H1 (cell line): ENCODE results near the gene CAMTA1. TPM values are rescaled to one million over a fixed set of nuclear protein-coding genes. Genes with fewer than 3 reads are reported as not detected.

Experiments
- CTCF ChIA-PET: fragments of 300-600 bp; sonication (Branson Sonifier 250); formaldehyde crosslinking; loops from one replicate; lab custom pipeline; 2021; ENCODE audit not compliant: partially characterized antibody; lab: Charles Lee
- POLR2A ChIA-PET: fragments of 300-600 bp; sonication (Branson Sonifier 250); formaldehyde crosslinking; loops from one replicate; lab custom pipeline; 2021; ENCODE audit warnings: inconsistent platforms; ENCODE audit not compliant: partially characterized antibody; lab: Charles Lee
- DNase-seq, 2 experiments: peaks; one replicate each; pipeline versions ENCODE4 v3.0.0 to v3.0.0-alpha.2; 2010 to 2022; ENCODE audit warnings: low spot score in 2 of 2, low read depth in 1 of 2, mixed read lengths in 1 of 2
- FAIRE-seq: peaks from 2 replicates; lab custom pipeline; 2011; peaks lifted over from hg19 to GRCh38; lab: Jason Lieb, UNC
- H2AFZ ChIP-seq: 2 replicates; pipeline ENCODE4 v1.8.1; 2012; ENCODE audit warnings: low read length, inconsistent platforms
- H2AK5ac ChIP-seq: 2 replicates; pipeline ENCODE4 v1.6.1; 2013; ENCODE audit warnings: low read depth, low read length
- H2BK120ac ChIP-seq: replicated peaks from 2 replicates; pipeline ENCODE3; 2013; ENCODE audit warnings: low read depth, low read length, inconsistent platforms
- H2BK12ac ChIP-seq: 2 replicates; pipeline ENCODE4 v1.6.1; 2013; ENCODE audit warnings: low read depth, low read length
- H2BK15ac ChIP-seq: 2 replicates; pipeline ENCODE4 v1.6.1; 2013; ENCODE audit warnings: low read length
- H2BK20ac ChIP-seq: 2 replicates; pipeline ENCODE4 v1.6.1; 2013; ENCODE audit warnings: low read length
- H2BK5ac ChIP-seq: 2 replicates; pipeline ENCODE4 v1.6.1; 2013; ENCODE audit warnings: low read depth, low read length
- H3K14ac ChIP-seq: 2 replicates; pipeline ENCODE4 v1.6.1; 2013; ENCODE audit warnings: inconsistent platforms; ENCODE audit not compliant: insufficient read length
- H3K18ac ChIP-seq: 2 replicates; pipeline ENCODE4 v1.6.1; 2013; ENCODE audit warnings: low read length; ENCODE audit errors: extremely low read depth
- H3K23ac ChIP-seq: 2 replicates; pipeline ENCODE4 v1.6.1; 2013; ENCODE audit warnings: inconsistent platforms; ENCODE audit not compliant: insufficient read length
- H3K23me2 ChIP-seq: 2 replicates; pipeline ENCODE4 v1.6.1; 2013; ENCODE audit warnings: low read depth, low read length
- H3K27ac ChIP-seq: 2 replicates; pipeline ENCODE4 v1.6.1; 2011; ENCODE audit warnings: low read depth, low read length, inconsistent platforms
- H3K27me3 ChIP-seq, 4 experiments: replicated peaks in 1 of 4; 1 replicate in 1 of 4; 2 replicates in 3 of 4; pipeline versions ENCODE4 v1.6.1 to v1.8.1; 2011 to 2013; ENCODE audit warnings: low read length in 3 of 4, mild to moderate bottlenecking in 3 of 4, inconsistent platforms in 2 of 4, mixed read lengths in 2 of 4, moderate library complexity in 1 of 4; ENCODE audit not compliant: control insufficient read depth in 3 of 4, insufficient read depth in 3 of 4; ENCODE audit errors: extremely low read depth in 1 of 4
- H3K36me3 ChIP-seq, 4 experiments: 2 replicates each; pipeline versions ENCODE4 v1.6.1 to v1.8.1; 2011 to 2013; ENCODE audit warnings: mild to moderate bottlenecking in 4 of 4, low read length in 3 of 4, moderate library complexity in 2 of 4, control low read depth in 1 of 4, inconsistent platforms in 1 of 4; ENCODE audit not compliant: insufficient read depth in 4 of 4, control insufficient read depth in 2 of 4
- H3K4ac ChIP-seq: replicated peaks from 2 replicates; pipeline ENCODE3; 2013; ENCODE audit warnings: low read length, low read depth, mixed read lengths, inconsistent platforms; ENCODE audit not compliant: insufficient read length
- H3K4me1 ChIP-seq, 4 experiments: replicated peaks in 1 of 4; 1 replicate in 1 of 4; 2 replicates in 3 of 4; pipeline versions ENCODE4 v1.6.1 to v1.8.1; 2011 to 2013; ENCODE audit warnings: low read length in 3 of 4, inconsistent platforms in 2 of 4, mixed read lengths in 1 of 4; ENCODE audit not compliant: insufficient read depth in 4 of 4, control insufficient read depth in 3 of 4
- H3K4me2 ChIP-seq, 2 experiments: 2 replicates each; pipeline versions ENCODE4 v1.6.1 to v1.8.1; 2011 to 2013; ENCODE audit warnings: low read depth in 2 of 2, low read length in 2 of 2, control low read depth in 1 of 2, inconsistent platforms in 1 of 2, mild to moderate bottlenecking in 1 of 2; ENCODE audit not compliant: insufficient read depth in 1 of 2
- H3K4me3 ChIP-seq, 4 experiments: fragments of 200-600, 300-600 bp in 1 of 4; sonication (generic), shearing (Covaris generic), sonication (Bioruptor Twin) in 1 of 4; 2 replicates each; pipeline versions ENCODE4 v1.5.1 to v1.8.1; 2011 to 2016; ENCODE audit warnings: low read length in 4 of 4, low read depth in 3 of 4, control low read depth in 2 of 4, inconsistent platforms in 2 of 4, mild to moderate bottlenecking in 2 of 4, mixed read lengths in 1 of 4, moderate library complexity in 1 of 4; ENCODE audit not compliant: insufficient read depth in 2 of 4; ENCODE audit errors: extremely low read depth in 1 of 4
- H3K56ac ChIP-seq: replicated peaks from 2 replicates; pipeline ENCODE3; 2013; ENCODE audit warnings: low read depth, mild to moderate bottlenecking, mixed read lengths, low read length, inconsistent platforms; ENCODE audit not compliant: insufficient read length
- H3K79me1 ChIP-seq: 2 replicates; pipeline ENCODE4 v1.6.1; 2013; ENCODE audit warnings: low read depth, low read length, control low read depth
- H3K79me2 ChIP-seq, 2 experiments: 2 replicates each; pipeline versions ENCODE4 v1.6.1 to v1.8.1; 2012 to 2013; ENCODE audit warnings: low read length in 2 of 2, mild to moderate bottlenecking in 2 of 2, inconsistent platforms in 1 of 2; ENCODE audit not compliant: insufficient read depth in 2 of 2, control insufficient read depth in 1 of 2
- H3K9ac ChIP-seq, 4 experiments: replicated peaks in 1 of 4; 1 replicate in 1 of 4; 2 replicates in 3 of 4; pipeline versions ENCODE4 v1.6.1 to v1.8.1; 2011 to 2013; ENCODE audit warnings: low read depth in 3 of 4, low read length in 3 of 4, control low read depth in 2 of 4, mild to moderate bottlenecking in 2 of 4, moderate library complexity in 2 of 4, inconsistent platforms in 1 of 4; ENCODE audit errors: extremely low read depth in 1 of 4
- H3K9me3 ChIP-seq, 2 experiments: 2 replicates each; pipeline versions ENCODE4 v1.6.1 to v1.8.1; 2012 to 2013; ENCODE audit warnings: mild to moderate bottlenecking in 2 of 2, moderate library complexity in 2 of 2, control low read depth in 1 of 2, inconsistent platforms in 1 of 2, low read depth in 1 of 2, low read length in 1 of 2, mixed read lengths in 1 of 2; ENCODE audit not compliant: insufficient read depth in 2 of 2
- H4K20me1 ChIP-seq, 2 experiments: replicated peaks in 1 of 2; 2 replicates each; pipeline versions ENCODE3 to v1.8.1; 2011 to 2013; ENCODE audit warnings: inconsistent platforms in 2 of 2, low read length in 2 of 2, mild to moderate bottlenecking in 1 of 2; ENCODE audit not compliant: insufficient read depth in 2 of 2, control insufficient read depth in 1 of 2
- H4K5ac ChIP-seq: 2 replicates; pipeline ENCODE4 v1.6.1; 2013; ENCODE audit warnings: low read length, low read depth, mixed read lengths, inconsistent platforms; ENCODE audit not compliant: insufficient read length
- H4K8ac ChIP-seq: 2 replicates; pipeline ENCODE4 v1.8.0; 2013; ENCODE audit warnings: mild to moderate bottlenecking, moderate library complexity, low read length, inconsistent platforms; ENCODE audit not compliant: insufficient read depth; ENCODE audit errors: extremely low read depth
- H4K91ac ChIP-seq: replicated peaks from 2 replicates; pipeline ENCODE3; 2013; ENCODE audit warnings: low read length, mixed read lengths, inconsistent platforms; ENCODE audit not compliant: insufficient read length
- BCL11A ChIP-seq, 2 experiments: IDR thresholded peaks; one replicate each; pipeline ENCODE4 v1.6.1; 2011; ENCODE audit warnings: low read depth in 2 of 2, low read length in 2 of 2, mild to moderate bottlenecking in 2 of 2
- CHD2 ChIP-seq: IDR thresholded peaks from 2 replicates; pipeline ENCODE4 v1.6.1; 2012; ENCODE audit warnings: low read length, improper control_type of control experiment
- CTCF ChIP-seq, 3 experiments: IDR thresholded peaks; 1 replicate in 2 of 3; 2 replicates in 1 of 3; pipeline versions ENCODE4 v1.5.1 to v1.6.1; 2011; ENCODE audit warnings: low read length in 3 of 3, mild to moderate bottlenecking in 3 of 3, inconsistent platforms in 2 of 3, low read depth in 1 of 3, moderate library complexity in 1 of 3; ENCODE audit not compliant: insufficient read depth in 1 of 3; ENCODE audit errors: control extremely low read depth in 1 of 3
- E2F6 ChIP-seq: IDR thresholded peaks from 2 replicates; pipeline ENCODE4 v1.6.1; 2012; ENCODE audit warnings: inconsistent platforms
- EGR1 ChIP-seq: IDR thresholded peaks from 2 replicates; pipeline ENCODE4 v1.6.1; 2011; ENCODE audit warnings: low read depth, low read length, borderline replicate concordance
- KDM1A ChIP-seq: fragments of 200-600, 300-600 bp; sonication (generic); IDR thresholded peaks from 2 replicates; pipeline ENCODE4 v1.7.1; 2016; ENCODE audit warnings: mild to moderate bottlenecking, low read length, borderline replicate concordance
- RAD21 ChIP-seq, 2 experiments: IDR thresholded peaks in 1 of 2; conservative IDR thresholded peaks in 1 of 2; 2 replicates each; pipeline ENCODE4 v1.6.1; 2011; ENCODE audit warnings: low read depth in 2 of 2, low read length in 2 of 2, improper control_type of control experiment in 1 of 2, inconsistent platforms in 1 of 2, mild to moderate bottlenecking in 1 of 2, moderate library complexity in 1 of 2
- RBBP5 ChIP-seq: IDR thresholded peaks from 2 replicates; pipeline ENCODE4 v1.7.1; 2012; ENCODE audit warnings: low read depth, mild to moderate bottlenecking, inconsistent platforms, low read length, moderate library complexity, borderline replicate concordance
- RFX5 ChIP-seq: IDR thresholded peaks from 2 replicates; pipeline ENCODE4 v1.6.1; 2011; ENCODE audit warnings: low read depth, low read length, improper control_type of control experiment, borderline replicate concordance
- TBP ChIP-seq: IDR thresholded peaks from 2 replicates; pipeline ENCODE4 v1.6.1; 2011; ENCODE audit warnings: low read depth, low read length, improper control_type of control experiment
- YY1 ChIP-seq: IDR thresholded peaks from 2 replicates; pipeline ENCODE4 v1.6.1; 2011; ENCODE audit warnings: low read depth, mild to moderate bottlenecking, low read length
- WGBS, 2 experiments: shearing (Covaris generic) in 1 of 2; methylation state at CpG; one replicate each; pipeline versions ENCODE4 v1.1.6 to v1.1.7; 2013 to 2015; ENCODE audit warnings: low lambda C conversion rate in 2 of 2, mixed read lengths in 2 of 2, inconsistent platforms in 1 of 2, low coverage in 1 of 2, missing lambda C conversion rate in 1 of 2; ENCODE audit not compliant: insufficient replicate concordance in 2 of 2, insufficient coverage in 1 of 2, insufficient read length in 1 of 2; ENCODE audit errors: extremely low coverage in 1 of 2, missing lambda C conversion rate in 1 of 2; 5-methylcytosine and 5-hydroxymethylcytosine counted together
- polyA plus RNA-seq, 7 experiments: library from polyadenylated mRNA; depleted of rRNA in 3 of 7; stranded (reverse) in 5 of 7; unstranded in 2 of 7; fragments of >200 nt in 5 of 7; fragments of 200-250 nt in 2 of 7; gene quantifications; 1 replicate in 5 of 7; 2 replicates in 1 of 7; 4 replicates in 1 of 7; pipeline versions ENCODE4 v1.2.1 to v1.2.3, GENCODE V29; 2011 to 2013; ENCODE audit warnings: missing spikeins in 2 of 7, mixed read lengths in 2 of 7
- total RNA-seq: library from RNA; stranded (reverse); fragmentation: NEBNext Ultra II Directional; extraction: Animal tissue kit (Norgen Biotek cat#: 25700); gene quantifications from 2 replicates; pipeline ENCODE4 v1.2.1, GENCODE V29; 2021

CAMTA1 gene
- total and polyA plus RNA-seq, 2 of the 8 experiments (the other 6 are each of a cell fraction or from before 2014, with no cell fraction given), result 65.0 to 119 TPM

GRCh38 chr1:7511381-7511780, 726.1 kb downstream of the CAMTA1 start:
- H4K20me1 ChIP-seq, result peaks cover 0 to 1% of the 10 kb centered on the region in 2 experiments
- H4K8ac ChIP-seq, result no peak overlapping the region
- no peak overlapping the region for H2BK5ac ChIP-seq
- no peak overlapping the region for H2AK5ac ChIP-seq
- no peaks in the 10 kb centered on the region for H3K9me3 ChIP-seq
- H2BK15ac ChIP-seq, result no peak overlapping the region
- H3K79me1 ChIP-seq, result no peaks in the 10 kb centered on the region
- no peak overlapping the region for H3K23ac ChIP-seq
- ChIA-PET POLR2A (no interaction called here), CTCF (interaction anchor here (0.6 to 1.4 kb wide), 2 partner anchors 22 to 70 kb away, joined by 3 to 4 read pairs; no protein-coding TSS in a partner anchor)
- no peak overlapping the region for H2BK20ac ChIP-seq
- peaks cover 0 to 4% (median 0%) of the 10 kb centered on the region in 4 experiments; a peak in 1 of 7 replicates for H3K4me1 ChIP-seq
- H4K91ac ChIP-seq, result no peak overlapping the region
- no peak overlapping the region for H2BK120ac ChIP-seq
- no peak for FAIRE-seq
- WGBS, 2 experiments, result 74% methylated on average over 2 of the region's 2 CpGs; no CpG with 5 or more reads in 1 of the 2 experiments
- no peak overlapping the region for H3K9ac ChIP-seq
- H3K4me2 ChIP-seq, result no peak overlapping the region
- H3K56ac ChIP-seq, result no peak overlapping the region
- no peak overlapping the region for H3K4ac ChIP-seq
- H3K18ac ChIP-seq, result no peak overlapping the region
- no peak overlapping the region for H3K4me3 ChIP-seq
- H3K79me2 ChIP-seq, result no peaks in the 10 kb centered on the region
- H3K27ac ChIP-seq, result no peak overlapping the region
- no peaks in the 10 kb centered on the region for H3K27me3 ChIP-seq
- peaks cover 7% of the 10 kb centered on the region; the same call in 1 of the 2 replicates for H3K23me2 ChIP-seq
- no peak overlapping the region for H2BK12ac ChIP-seq
- no peak overlapping the region for H4K5ac ChIP-seq
- no peak overlapping the region for H2AFZ ChIP-seq
- H3K14ac ChIP-seq, result no peak overlapping the region
- no peaks in the 10 kb centered on the region for H3K36me3 ChIP-seq
- DNase-seq, result no peak
- TF ChIP-seq EGR1 (no peak), RAD21 (IDR thresholded peaks at IDR 0.05 in 1 of 2, conservative IDR thresholded peaks at IDR 0.05 in 1 of 2; ENCODE audit: low read depth in 2 of 2, low read length in 2 of 2) (no peak), E2F6 (no peak), KDM1A (no peak), BCL11A (IDR thresholded peaks at IDR 0.05; ENCODE audit: low read depth in 2 of 2, low read length in 2 of 2) (no peak), YY1 (no peak), CTCF (IDR thresholded peaks at IDR 0.05; ENCODE audit: control extremely low read depth in 1 of 3, insufficient read depth in 1 of 3, low read depth in 1 of 3, low read length in 3 of 3) (no peak), RFX5 (no peak), RBBP5 (no peak), TBP (no peak), CHD2 (no peak)
